HG03460 (cell line): ENCODE results near the gene SEC23A.
A peak's percentile ranks its signal among the peaks of the same experiment; 100 is the strongest.
"Not testable (repeated sequence)": the region's sequence is repeated elsewhere in the genome, so short reads cannot be mapped to it uniquely, and the experiment has no call there.

Experiments used
- ATAC-seq: cut with Tn5 transposase; IDR thresholded peaks from one replicate; pipeline ENCODE4 v1.9.1; 2021; ENCODE audit not compliant: unreplicated experiment

The SEC23A gene

DNA sequence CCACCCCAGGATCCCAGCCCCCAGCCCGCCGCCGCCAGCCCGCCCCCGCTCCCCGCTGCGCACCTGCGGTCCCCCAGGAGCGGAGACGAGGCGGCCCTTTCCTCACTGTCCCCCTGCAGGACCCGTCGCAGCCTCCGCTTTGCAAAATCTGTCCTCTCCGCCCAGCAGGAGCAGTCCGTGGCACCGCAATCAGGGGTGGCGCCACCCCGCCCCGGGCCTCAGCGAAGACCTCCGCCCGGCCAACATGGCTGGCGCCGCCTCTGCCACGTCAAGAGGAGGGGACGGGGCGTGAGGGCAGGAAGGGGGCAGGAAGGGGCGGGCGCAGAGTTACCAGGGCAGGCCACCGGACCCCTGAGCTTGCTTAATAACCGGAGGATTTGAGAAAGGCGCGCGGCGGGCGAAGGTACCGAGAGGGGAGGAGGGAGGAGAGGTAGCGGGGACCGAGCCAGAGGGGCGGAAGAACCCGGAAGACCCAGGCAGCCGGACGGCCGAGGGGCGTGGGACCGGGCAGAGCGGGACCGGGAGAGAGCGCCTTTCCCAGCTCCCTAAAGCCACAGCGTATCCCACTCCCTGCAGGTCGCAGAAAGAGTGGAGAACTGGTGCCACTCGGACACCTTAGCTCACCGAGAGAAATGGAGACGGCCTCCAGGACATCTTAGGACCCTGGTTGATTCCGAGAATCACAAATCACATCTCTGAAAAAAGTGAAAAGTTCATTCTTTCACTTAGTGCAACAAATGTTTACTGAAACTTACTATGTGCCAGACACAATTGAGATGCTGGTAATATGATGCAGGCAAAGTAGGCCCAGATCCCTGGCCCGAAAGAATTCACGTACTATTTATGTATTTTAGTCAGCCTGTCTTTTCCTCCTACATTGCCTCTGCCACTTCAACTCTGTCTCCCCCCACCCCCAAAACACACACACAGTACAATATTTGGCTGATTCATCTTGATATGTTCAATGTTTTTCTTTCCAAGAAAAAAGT lies at the start of gene SEC23A:
Gene SEC23A (minus strand): TSS at position 267 of the 989 bp plus-strand sequence. CDS start 7,117 bp downstream, outside the sequence.
- ATAC-seq: peak; percentile 92

GRCh38 chr14:39145266-39145966 lies 42.4 kb upstream of the SEC23A start:
- no peak for ATAC-seq

DNA sequence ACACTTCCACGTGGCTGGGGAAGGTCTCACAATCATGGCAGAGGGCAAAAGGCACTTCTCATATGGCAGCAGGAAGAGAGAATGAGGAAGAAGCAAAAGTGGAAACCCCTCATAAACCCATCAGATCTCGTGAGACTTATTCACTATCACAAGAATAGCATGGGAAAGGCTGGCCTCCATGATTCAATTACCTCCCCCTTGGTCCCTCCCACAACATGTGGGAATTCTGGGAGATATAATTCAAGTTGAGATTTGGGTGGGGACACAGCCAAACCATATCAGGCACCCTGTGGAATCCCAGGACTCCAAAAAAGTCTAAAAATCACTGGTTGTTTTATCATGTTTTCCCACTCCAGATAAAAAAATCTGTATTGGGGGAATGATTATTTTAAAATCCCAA lies 40.2 kb upstream of the SEC23A start:
- not testable (repeated sequence) for ATAC-seq

- not testable (repeated sequence) for ATAC-seq
These were observed 38.6 kb upstream of the SEC23A start for GRCh38 chr14:39141623-39142022.

GRCh38 chr14:39140170-39140569 lies 37.1 kb upstream of the SEC23A start:
- no peak for ATAC-seq

- ATAC-seq: no peak
These were observed 35.4 kb upstream of the SEC23A start for GRCh38 chr14:39138440-39138839.

DNA sequence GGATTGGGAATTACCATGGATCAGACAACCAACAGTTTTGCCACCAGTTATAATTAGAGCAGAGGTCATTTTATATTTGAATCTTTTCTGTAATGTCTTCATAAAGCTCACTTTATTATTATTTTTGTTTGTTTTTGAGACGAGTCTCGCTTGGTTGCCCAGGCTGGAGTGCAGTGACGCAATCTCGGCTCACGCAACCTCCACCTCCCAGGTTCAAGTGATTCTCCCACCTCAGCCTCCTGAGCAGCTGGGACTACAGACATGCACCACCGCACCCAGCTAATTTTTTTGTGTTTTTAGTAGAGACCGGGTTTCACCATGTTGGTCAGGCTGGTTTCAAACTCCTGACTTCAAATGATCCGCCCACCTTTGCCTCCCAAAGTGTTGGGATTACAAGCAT lies 34.8 kb upstream of the SEC23A start:
- ATAC-seq: not testable (repeated sequence)

DNA sequence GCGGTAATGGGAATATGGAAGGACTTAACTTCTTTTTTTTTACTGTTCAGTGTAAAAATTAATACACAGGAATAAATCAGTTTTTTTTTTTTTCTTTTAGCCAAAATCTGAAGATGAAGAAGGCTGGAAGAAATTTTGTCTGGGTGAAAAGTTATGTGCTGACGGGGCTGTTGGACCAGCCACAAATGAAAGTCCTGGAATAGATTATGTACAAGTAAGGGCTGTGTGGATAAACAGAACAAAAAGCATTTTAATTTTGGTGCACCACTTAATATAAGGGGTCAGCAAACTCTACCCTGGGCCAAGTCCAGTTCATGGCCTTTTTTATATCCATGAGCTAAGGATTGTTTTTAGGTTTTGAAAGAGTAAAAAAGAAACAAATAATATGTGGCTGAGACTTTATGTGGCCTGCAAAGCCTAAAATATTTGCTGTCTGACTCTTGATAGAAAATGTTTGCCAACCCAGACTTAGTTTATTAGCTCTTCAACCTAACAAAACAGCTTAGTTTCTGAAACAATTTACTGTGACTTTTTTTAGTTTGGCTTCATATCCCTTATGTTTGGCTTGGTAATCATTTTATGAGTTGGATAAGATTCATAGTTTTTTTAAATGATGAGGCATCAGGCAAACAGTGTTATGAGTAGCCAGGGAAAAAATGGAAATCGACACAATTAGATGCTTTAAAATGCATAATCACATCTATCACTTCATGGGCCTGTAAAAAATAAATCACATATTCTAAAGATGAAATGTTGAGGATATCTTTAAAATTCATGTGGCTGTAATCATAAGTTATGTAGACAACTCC lies 19.5 kb upstream of the SEC23A start:
- ATAC-seq: no peak

GRCh38 chr14:39114073-39114838 lies 11.2 kb upstream of the SEC23A start, which contains the start of gene GEMIN2:
Gene GEMIN2, plus strand, starts transcription at chr14:39114323. Its CDS starts 16 bp downstream, at chr14:39114339.
- peak; percentile 89 for ATAC-seq

DNA sequence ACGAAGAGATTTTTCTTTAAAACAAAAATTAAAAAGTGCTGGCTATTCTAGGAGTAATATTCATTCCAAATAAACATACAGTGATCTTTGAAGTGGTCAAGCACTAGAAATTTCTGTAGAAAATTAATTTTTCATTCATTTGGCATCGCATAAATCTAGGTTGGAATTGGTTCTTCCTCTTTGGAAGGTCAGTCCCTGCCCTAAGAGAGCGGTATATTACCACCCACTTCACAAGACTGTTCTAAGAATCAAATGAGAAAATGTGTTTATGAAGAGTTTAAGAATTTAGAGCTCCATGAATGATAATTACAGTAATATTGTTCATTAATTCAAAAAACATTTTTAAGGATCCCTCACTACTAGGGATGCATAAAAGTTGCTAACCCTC lies 10.6 kb upstream of the SEC23A start:
- no peak for ATAC-seq

DNA sequence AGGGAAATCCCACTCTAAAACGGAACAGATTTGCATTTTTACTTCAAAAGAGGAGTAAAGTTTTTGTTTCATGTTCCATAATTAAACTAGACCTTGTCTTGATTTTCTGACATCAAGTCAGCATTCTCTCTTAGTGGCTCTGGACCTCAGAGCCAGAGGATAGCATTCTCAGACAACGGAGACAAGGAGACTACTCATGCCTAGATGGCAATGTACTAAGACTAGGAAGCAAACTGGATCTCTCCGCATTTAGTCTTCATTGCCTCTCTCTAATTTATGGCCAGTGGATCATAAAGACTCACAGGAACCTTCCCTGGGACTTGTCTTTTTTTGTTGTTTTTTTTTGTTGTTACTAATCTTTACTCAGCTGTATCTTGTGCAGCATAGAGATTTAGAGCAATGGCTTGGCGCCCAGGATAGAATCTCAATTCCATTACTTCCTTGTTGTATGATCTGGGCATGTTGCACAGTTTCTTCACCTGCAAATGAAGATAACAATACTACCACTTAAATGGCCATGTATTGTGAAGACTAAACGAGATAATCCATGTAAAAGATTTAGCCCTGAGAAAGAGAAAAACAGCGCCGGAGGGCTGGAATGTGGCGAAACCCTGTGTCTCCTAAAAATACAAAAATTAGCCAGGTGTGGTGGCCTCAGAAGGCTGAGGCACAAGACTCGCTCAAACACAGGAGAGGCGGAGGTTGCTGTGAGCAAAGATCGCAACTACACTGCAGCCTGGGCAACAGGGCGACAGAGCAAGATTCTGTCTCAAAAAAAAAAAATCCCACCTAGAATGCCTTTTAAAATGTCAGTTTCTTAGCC lies 7.1 kb upstream of the SEC23A start:
- ATAC-seq: no peak

- no peak for ATAC-seq
These were observed 5.8 kb upstream of the SEC23A start for GRCh38 chr14:39108791-39109190.

- ATAC-seq: no peak
These were observed 4.6 kb upstream of the SEC23A start for GRCh38 chr14:39107591-39107996.

DNA sequence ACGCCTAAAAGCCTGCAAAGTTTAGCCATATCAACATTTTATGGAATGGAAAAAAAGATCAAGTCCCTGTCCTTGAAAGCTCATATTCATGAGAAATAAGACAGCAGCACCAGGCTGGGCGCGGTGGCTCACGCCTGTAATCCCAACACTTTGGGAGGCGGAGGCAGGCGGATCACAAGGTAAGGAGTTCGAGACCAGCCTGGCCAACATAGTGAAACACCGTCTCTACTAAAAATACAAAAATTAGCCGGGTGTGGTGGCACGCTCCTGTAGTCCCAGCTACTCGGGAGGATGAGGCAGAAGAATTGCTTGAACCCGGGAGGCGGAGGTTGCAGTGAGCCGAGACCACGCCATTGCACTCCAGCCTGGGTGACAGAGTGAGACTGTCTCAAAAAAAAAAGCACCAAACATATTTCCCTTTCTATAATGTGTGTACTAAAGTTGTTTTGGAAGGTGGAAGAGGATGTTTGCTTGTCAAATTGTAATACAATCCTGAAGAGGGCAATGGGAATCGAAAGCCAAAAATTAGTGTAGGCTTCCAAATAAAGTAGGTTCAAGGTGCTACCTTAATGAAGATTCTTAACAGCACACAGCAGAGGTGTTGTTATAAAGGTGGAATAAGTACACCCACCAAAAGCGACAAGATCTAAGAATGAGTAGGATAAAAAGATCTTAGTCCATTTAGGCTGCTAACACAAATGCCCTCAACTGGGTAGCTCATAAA lies 1.2 kb upstream of the SEC23A start:
- ATAC-seq: not testable (repeated sequence)

DNA sequence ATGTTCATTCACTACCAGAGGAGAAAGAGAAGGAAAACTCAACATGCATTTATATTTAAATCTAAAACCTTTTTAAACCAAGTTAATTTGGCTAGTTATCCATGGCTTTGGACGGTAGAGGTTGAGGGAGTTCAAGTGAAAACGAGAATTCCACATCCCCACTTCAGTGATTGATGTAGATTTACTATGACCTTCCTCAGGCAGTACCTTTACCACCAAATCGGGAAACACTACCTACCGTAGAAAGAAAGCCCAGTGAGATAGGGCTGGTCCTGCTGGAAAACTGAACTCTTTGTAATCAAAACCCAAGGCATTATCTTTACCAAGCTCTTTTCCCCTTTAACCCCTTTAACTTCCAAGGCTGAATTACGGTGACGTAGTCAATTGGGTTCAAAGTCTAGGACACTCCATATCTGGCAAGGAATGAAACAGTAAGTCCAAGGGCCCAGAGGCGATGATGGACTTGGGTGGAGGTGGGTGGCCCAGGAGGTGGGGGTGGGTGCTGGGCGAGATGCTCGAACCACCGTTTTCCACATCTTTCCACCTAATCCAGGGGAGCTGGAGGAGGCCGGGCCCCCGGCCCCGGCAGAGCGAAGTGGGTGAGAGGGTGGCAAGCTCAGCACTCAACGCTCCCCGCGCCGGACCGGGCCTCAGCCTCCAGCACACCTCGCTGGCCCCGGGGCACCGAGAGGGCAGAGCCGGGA lies 618 bp downstream of the SEC23A start:
- peak; percentile 18 for ATAC-seq

GRCh38 chr14:39099748-39100147 lies 3.3 kb downstream of the SEC23A start:
- no peak for ATAC-seq

GRCh38 chr14:39099215-39099614 lies 3.8 kb downstream of the SEC23A start:
- ATAC-seq: not testable (repeated sequence)

DNA sequence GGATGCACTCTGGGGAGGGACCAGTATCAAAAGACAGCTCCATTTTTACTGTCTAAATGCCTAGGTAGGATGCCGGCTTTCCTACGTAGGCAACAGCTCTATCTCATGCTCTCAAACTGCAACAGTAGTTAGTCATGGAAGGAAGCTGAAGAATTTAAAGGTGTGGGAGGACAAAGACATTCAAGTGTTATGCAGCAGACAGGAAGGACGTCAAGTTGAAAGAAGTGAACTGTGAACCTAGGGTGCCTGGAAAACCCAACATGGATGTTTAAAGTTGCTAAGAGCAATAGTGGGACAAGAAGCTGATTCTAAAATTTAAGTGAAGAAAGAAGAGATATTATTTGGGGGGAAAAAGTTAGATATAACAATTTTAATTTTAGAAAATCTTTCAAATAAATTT lies 5.9 kb downstream of the SEC23A start:
- no peak for ATAC-seq
